Neural cell (in vitro differentiated cells): ENCODE results near the gene SHC2. TPM values are rescaled to one million over a fixed set of nuclear protein-coding genes. Genes with fewer than 3 reads are reported as not detected.
"Not testable (repeated sequence)": the region's sequence is repeated elsewhere in the genome, so short reads cannot be mapped to it uniquely, and the experiment has no call there.

Experiments used
- H2AFZ ChIP-seq: fragments of 200-600, 300-800 bp; sonication (generic), shearing (Covaris generic); 2 replicates; pipeline ENCODE4 v1.6.0; 2014; ENCODE audit warnings: low read depth, mild to moderate bottlenecking, antibody characterized with exemption, low read length, moderate library complexity
- H3F3A ChIP-seq: fragments of 200-600 bp; shearing (Covaris generic); 2 replicates; pipeline ENCODE4 v1.6.1; 2016; ENCODE audit warnings: mild to moderate bottlenecking, moderate library complexity, mixed read lengths, antibody characterized with exemption, low read length; ENCODE audit not compliant: insufficient read depth, poor library complexity, severe bottlenecking
- H3K27ac ChIP-seq: fragments of 200-600, 300-800 bp; sonication (generic), shearing (Covaris generic); 2 replicates; pipeline ENCODE4 v1.5.1; 2014; ENCODE audit warnings: mild to moderate bottlenecking, low read length, moderate library complexity
- H3K27me3 ChIP-seq: fragments of 300-800, 200-600 bp; sonication (generic), shearing (Covaris generic); 2 replicates; pipeline ENCODE4 v1.6.0; 2014; ENCODE audit warnings: mild to moderate bottlenecking, low read depth, low read length, moderate library complexity; ENCODE audit not compliant: insufficient read depth
- H3K36me3 ChIP-seq: fragments of 300-800, 200-600 bp; sonication (generic), shearing (Covaris generic); 2 replicates; pipeline ENCODE4 v1.5.1; 2014; ENCODE audit warnings: mild to moderate bottlenecking, antibody characterized with exemption, low read length, moderate library complexity; ENCODE audit not compliant: insufficient read depth
- H3K4me2 ChIP-seq: fragments of 300-800, 200-600 bp; sonication (generic), shearing (Covaris generic); 2 replicates; pipeline ENCODE4 v1.6.0; 2014; ENCODE audit warnings: mild to moderate bottlenecking, low read length
- H3K4me3 ChIP-seq: fragments of 300-800, 200-600 bp; sonication (generic), shearing (Covaris generic); 2 replicates; pipeline ENCODE4 v1.5.1; 2014; ENCODE audit warnings: mild to moderate bottlenecking, low read length, moderate library complexity
- H3K79me2 ChIP-seq: fragments of 200-600 bp; shearing (Covaris generic); replicated peaks from 2 replicates; pipeline ENCODE4 v1.6.0; 2014; ENCODE audit warnings: mild to moderate bottlenecking, low read length, moderate library complexity; ENCODE audit not compliant: insufficient read depth
- H3K9ac ChIP-seq: fragments of 300-800, 200-600 bp; sonication (generic), shearing (Covaris generic); 2 replicates; pipeline ENCODE4 v1.6.1; 2016; ENCODE audit warnings: mild to moderate bottlenecking, low read length, mixed read lengths
- H3K9me2 ChIP-seq: fragments of 200-600 bp; shearing (Covaris generic); 2 replicates; pipeline ENCODE4 v1.6.1; 2016; ENCODE audit warnings: mild to moderate bottlenecking, low read length, mixed read lengths; ENCODE audit not compliant: insufficient read depth
- H3K9me3 ChIP-seq: fragments of 200-600, 300-800 bp; sonication (generic), shearing (Covaris generic); 2 replicates; pipeline ENCODE4 v1.6.1; 2016; ENCODE audit warnings: mild to moderate bottlenecking, mixed run types, low read length, moderate library complexity, mixed read lengths
- H4K20me1 ChIP-seq: fragments of 200-600 bp; shearing (Covaris generic); 2 replicates; pipeline ENCODE4 v1.6.1; 2016; ENCODE audit warnings: mild to moderate bottlenecking, mixed run types; ENCODE audit not compliant: insufficient read depth
- CTCF ChIP-seq: fragments of 450-650 bp; IDR thresholded peaks from 2 replicates; pipeline ENCODE4 v1.5.1; 2014; ENCODE audit warnings: antibody characterized with exemption, mild to moderate bottlenecking, moderate library complexity; ENCODE audit not compliant: poor library complexity, severe bottlenecking
- EP300 ChIP-seq: fragments of 450-650 bp; conservative IDR thresholded peaks from 2 replicates; pipeline ENCODE4 v1.6.1; 2014; ENCODE audit warnings: antibody characterized with exemption, mild to moderate bottlenecking, moderate library complexity; ENCODE audit not compliant: poor library complexity, severe bottlenecking
- EZH2 ChIP-seq: fragments of 200-600, 300-800 bp; shearing (Covaris generic), sonication (generic); IDR thresholded peaks from 2 replicates; pipeline ENCODE4 v1.6.1; 2014; ENCODE audit warnings: antibody characterized with exemption, low read length, borderline replicate concordance, mild to moderate bottlenecking; ENCODE audit not compliant: insufficient read depth, poor library complexity, severe bottlenecking
- MXI1 ChIP-seq: fragments of 450-650 bp; conservative IDR thresholded peaks from 2 replicates; pipeline ENCODE4 v1.6.1; 2014; ENCODE audit warnings: antibody characterized with exemption, mild to moderate bottlenecking; ENCODE audit not compliant: poor library complexity, severe bottlenecking
- POLR2AphosphoS5 ChIP-seq: IDR thresholded peaks from 2 replicates; pipeline ENCODE4 v1.6.1; 2012
- RAD21 ChIP-seq: fragments of 450-650 bp; conservative IDR thresholded peaks from 2 replicates; pipeline ENCODE4 v1.6.1; 2014; ENCODE audit warnings: antibody characterized with exemption, mild to moderate bottlenecking, moderate library complexity
- REST ChIP-seq: IDR thresholded peaks from 2 replicates; pipeline ENCODE4 v1.6.1; 2012; ENCODE audit warnings: borderline replicate concordance
- SMC3 ChIP-seq: fragments of 450-650 bp; conservative IDR thresholded peaks from 2 replicates; pipeline ENCODE4 v1.6.1; 2014; ENCODE audit warnings: antibody characterized with exemption, mild to moderate bottlenecking, moderate library complexity; ENCODE audit not compliant: poor library complexity
- TAF1 ChIP-seq: IDR thresholded peaks from 2 replicates; pipeline ENCODE4 v1.6.1; 2012; ENCODE audit warnings: low read depth
- polyA plus RNA-seq: library from polyadenylated mRNA; depleted of rRNA; stranded (reverse); fragments of >200 nt; gene quantifications from 2 replicates; pipeline ENCODE4 v1.2.3, GENCODE V29; 2014

Gene SHC2
- polyA plus RNA-seq, 1 donor from 2014 or later, result 75.8 TPM

- Histone ChIP-seq H3K9me3 (no peaks in the 10 kb centered on the region), H3K4me3 (no peak overlapping the region), H3K4me2 (no peak overlapping the region), H3K27me3 (no peaks in the 10 kb centered on the region), H2AFZ (no peak overlapping the region), H3F3A (no peaks in the 10 kb centered on the region), H3K27ac (no peak overlapping the region), H4K20me1 (no peaks in the 10 kb centered on the region), H3K9ac (no peak overlapping the region), H3K9me2 (no peaks in the 10 kb centered on the region), H3K79me2 (no peaks in the 10 kb centered on the region), H3K36me3 (peaks cover 5% of the 10 kb centered on the region)
- no peak for TF ChIP-seq CTCF
- TF ChIP-seq POLR2AphosphoS5, result no peak
- TF ChIP-seq RAD21, result no peak
- no peak for TF ChIP-seq REST
- no peak for TF ChIP-seq TAF1
- no peak for TF ChIP-seq EZH2
- no peak for TF ChIP-seq MXI1
- no peak for TF ChIP-seq EP300
- TF ChIP-seq SMC3, result no peak
Measured at GRCh38 chr19:453606-454005, 7.2 kb downstream of the SHC2 start.

- H3K9ac ChIP-seq, result no peak overlapping the region
Measured at GRCh38 chr19:452829-453228, 8.0 kb downstream of the SHC2 start.

GRCh38 chr19:450912-451481 is 9.8 kb downstream of the SHC2 start:
- not testable (repeated sequence) for H3F3A ChIP-seq, H3K9me3 ChIP-seq, H3K27me3 ChIP-seq, H3K9ac ChIP-seq, H3K9me2 ChIP-seq, H2AFZ ChIP-seq, H3K36me3 ChIP-seq, H4K20me1 ChIP-seq, H3K27ac ChIP-seq, H3K4me3 ChIP-seq, H3K79me2 ChIP-seq, H3K4me2 ChIP-seq

More at GRCh38 chr19:452829-453228, 8.0 kb downstream of the SHC2 start:
- H3K4me3 ChIP-seq, result no peak overlapping the region
- peaks cover 5% of the 10 kb centered on the region for H3K36me3 ChIP-seq
- no peak overlapping the region for H3K4me2 ChIP-seq
- no peaks in the 10 kb centered on the region for H3K9me3 ChIP-seq
- H3K27me3 ChIP-seq, result no peaks in the 10 kb centered on the region
- no peaks in the 10 kb centered on the region for H4K20me1 ChIP-seq
- TF ChIP-seq TAF1, result no peak
- H3F3A ChIP-seq, result no peaks in the 10 kb centered on the region
- no peak overlapping the region for H3K27ac ChIP-seq
- H3K79me2 ChIP-seq, result no peaks in the 10 kb centered on the region
- H2AFZ ChIP-seq, result no peak overlapping the region
- no peaks in the 10 kb centered on the region for H3K9me2 ChIP-seq
